H1 (cell line): ENCODE measurements around the gene ITPR3. TPM values are rescaled to one million over a fixed set of nuclear protein-coding genes. Genes with fewer than 3 reads are reported as not detected.

ENCODE experiments used
- CTCF ChIA-PET: fragments of 300-600 bp; sonication (Branson Sonifier 250); formaldehyde crosslinking; loops from one replicate; lab custom pipeline; 2021; ENCODE audit not compliant: partially characterized antibody; lab: Charles Lee
- POLR2A ChIA-PET: fragments of 300-600 bp; sonication (Branson Sonifier 250); formaldehyde crosslinking; loops from one replicate; lab custom pipeline; 2021; ENCODE audit warnings: inconsistent platforms; ENCODE audit not compliant: partially characterized antibody; lab: Charles Lee
- DNase-seq, 2 experiments: peaks; one replicate each; pipeline versions ENCODE4 v3.0.0 to v3.0.0-alpha.2; 2010 to 2022; ENCODE audit warnings: low spot score in 2 of 2, low read depth in 1 of 2, mixed read lengths in 1 of 2
- FAIRE-seq: peaks from 2 replicates; lab custom pipeline; 2011; peaks lifted over from hg19 to GRCh38; lab: Jason Lieb, UNC
- H2AFZ ChIP-seq: 2 replicates; pipeline ENCODE4 v1.8.1; 2012; ENCODE audit warnings: low read length, inconsistent platforms
- H2AK5ac ChIP-seq: 2 replicates; pipeline ENCODE4 v1.6.1; 2013; ENCODE audit warnings: low read depth, low read length
- H2BK120ac ChIP-seq: replicated peaks from 2 replicates; pipeline ENCODE3; 2013; ENCODE audit warnings: low read depth, low read length, inconsistent platforms
- H2BK12ac ChIP-seq: 2 replicates; pipeline ENCODE4 v1.6.1; 2013; ENCODE audit warnings: low read depth, low read length
- H2BK15ac ChIP-seq: 2 replicates; pipeline ENCODE4 v1.6.1; 2013; ENCODE audit warnings: low read length
- H2BK20ac ChIP-seq: 2 replicates; pipeline ENCODE4 v1.6.1; 2013; ENCODE audit warnings: low read length
- H2BK5ac ChIP-seq: 2 replicates; pipeline ENCODE4 v1.6.1; 2013; ENCODE audit warnings: low read depth, low read length
- H3K14ac ChIP-seq: 2 replicates; pipeline ENCODE4 v1.6.1; 2013; ENCODE audit warnings: inconsistent platforms; ENCODE audit not compliant: insufficient read length
- H3K18ac ChIP-seq: 2 replicates; pipeline ENCODE4 v1.6.1; 2013; ENCODE audit warnings: low read length; ENCODE audit errors: extremely low read depth
- H3K23ac ChIP-seq: 2 replicates; pipeline ENCODE4 v1.6.1; 2013; ENCODE audit warnings: inconsistent platforms; ENCODE audit not compliant: insufficient read length
- H3K23me2 ChIP-seq: 2 replicates; pipeline ENCODE4 v1.6.1; 2013; ENCODE audit warnings: low read depth, low read length
- H3K27ac ChIP-seq: 2 replicates; pipeline ENCODE4 v1.6.1; 2011; ENCODE audit warnings: low read depth, low read length, inconsistent platforms
- H3K27me3 ChIP-seq, 4 experiments: replicated peaks in 1 of 4; 1 replicate in 1 of 4; 2 replicates in 3 of 4; pipeline versions ENCODE4 v1.6.1 to v1.8.1; 2011 to 2013; ENCODE audit warnings: low read length in 3 of 4, mild to moderate bottlenecking in 3 of 4, inconsistent platforms in 2 of 4, mixed read lengths in 2 of 4, moderate library complexity in 1 of 4; ENCODE audit not compliant: control insufficient read depth in 3 of 4, insufficient read depth in 3 of 4; ENCODE audit errors: extremely low read depth in 1 of 4
- H3K36me3 ChIP-seq, 4 experiments: 2 replicates each; pipeline versions ENCODE4 v1.6.1 to v1.8.1; 2011 to 2013; ENCODE audit warnings: mild to moderate bottlenecking in 4 of 4, low read length in 3 of 4, moderate library complexity in 2 of 4, control low read depth in 1 of 4, inconsistent platforms in 1 of 4; ENCODE audit not compliant: insufficient read depth in 4 of 4, control insufficient read depth in 2 of 4
- H3K4ac ChIP-seq: replicated peaks from 2 replicates; pipeline ENCODE3; 2013; ENCODE audit warnings: low read length, low read depth, mixed read lengths, inconsistent platforms; ENCODE audit not compliant: insufficient read length
- H3K4me1 ChIP-seq, 4 experiments: replicated peaks in 1 of 4; 1 replicate in 1 of 4; 2 replicates in 3 of 4; pipeline versions ENCODE4 v1.6.1 to v1.8.1; 2011 to 2013; ENCODE audit warnings: low read length in 3 of 4, inconsistent platforms in 2 of 4, mixed read lengths in 1 of 4; ENCODE audit not compliant: insufficient read depth in 4 of 4, control insufficient read depth in 3 of 4
- H3K4me2 ChIP-seq, 2 experiments: 2 replicates each; pipeline versions ENCODE4 v1.6.1 to v1.8.1; 2011 to 2013; ENCODE audit warnings: low read depth in 2 of 2, low read length in 2 of 2, control low read depth in 1 of 2, inconsistent platforms in 1 of 2, mild to moderate bottlenecking in 1 of 2; ENCODE audit not compliant: insufficient read depth in 1 of 2
- H3K4me3 ChIP-seq, 4 experiments: fragments of 200-600, 300-600 bp in 1 of 4; sonication (generic), shearing (Covaris generic), sonication (Bioruptor Twin) in 1 of 4; 2 replicates each; pipeline versions ENCODE4 v1.5.1 to v1.8.1; 2011 to 2016; ENCODE audit warnings: low read length in 4 of 4, low read depth in 3 of 4, control low read depth in 2 of 4, inconsistent platforms in 2 of 4, mild to moderate bottlenecking in 2 of 4, mixed read lengths in 1 of 4, moderate library complexity in 1 of 4; ENCODE audit not compliant: insufficient read depth in 2 of 4; ENCODE audit errors: extremely low read depth in 1 of 4
- H3K56ac ChIP-seq: replicated peaks from 2 replicates; pipeline ENCODE3; 2013; ENCODE audit warnings: low read depth, mild to moderate bottlenecking, mixed read lengths, low read length, inconsistent platforms; ENCODE audit not compliant: insufficient read length
- H3K79me1 ChIP-seq: 2 replicates; pipeline ENCODE4 v1.6.1; 2013; ENCODE audit warnings: low read depth, low read length, control low read depth
- H3K79me2 ChIP-seq, 2 experiments: 2 replicates each; pipeline versions ENCODE4 v1.6.1 to v1.8.1; 2012 to 2013; ENCODE audit warnings: low read length in 2 of 2, mild to moderate bottlenecking in 2 of 2, inconsistent platforms in 1 of 2; ENCODE audit not compliant: insufficient read depth in 2 of 2, control insufficient read depth in 1 of 2
- H3K9ac ChIP-seq, 4 experiments: replicated peaks in 1 of 4; 1 replicate in 1 of 4; 2 replicates in 3 of 4; pipeline versions ENCODE4 v1.6.1 to v1.8.1; 2011 to 2013; ENCODE audit warnings: low read depth in 3 of 4, low read length in 3 of 4, control low read depth in 2 of 4, mild to moderate bottlenecking in 2 of 4, moderate library complexity in 2 of 4, inconsistent platforms in 1 of 4; ENCODE audit errors: extremely low read depth in 1 of 4
- H3K9me3 ChIP-seq, 2 experiments: 2 replicates each; pipeline versions ENCODE4 v1.6.1 to v1.8.1; 2012 to 2013; ENCODE audit warnings: mild to moderate bottlenecking in 2 of 2, moderate library complexity in 2 of 2, control low read depth in 1 of 2, inconsistent platforms in 1 of 2, low read depth in 1 of 2, low read length in 1 of 2, mixed read lengths in 1 of 2; ENCODE audit not compliant: insufficient read depth in 2 of 2
- H4K20me1 ChIP-seq, 2 experiments: replicated peaks in 1 of 2; 2 replicates each; pipeline versions ENCODE3 to v1.8.1; 2011 to 2013; ENCODE audit warnings: inconsistent platforms in 2 of 2, low read length in 2 of 2, mild to moderate bottlenecking in 1 of 2; ENCODE audit not compliant: insufficient read depth in 2 of 2, control insufficient read depth in 1 of 2
- H4K5ac ChIP-seq: 2 replicates; pipeline ENCODE4 v1.6.1; 2013; ENCODE audit warnings: low read length, low read depth, mixed read lengths, inconsistent platforms; ENCODE audit not compliant: insufficient read length
- H4K8ac ChIP-seq: 2 replicates; pipeline ENCODE4 v1.8.0; 2013; ENCODE audit warnings: mild to moderate bottlenecking, moderate library complexity, low read length, inconsistent platforms; ENCODE audit not compliant: insufficient read depth; ENCODE audit errors: extremely low read depth
- H4K91ac ChIP-seq: replicated peaks from 2 replicates; pipeline ENCODE3; 2013; ENCODE audit warnings: low read length, mixed read lengths, inconsistent platforms; ENCODE audit not compliant: insufficient read length
- BACH1 ChIP-seq: IDR thresholded peaks from 2 replicates; pipeline ENCODE4 v1.6.1; 2012; ENCODE audit warnings: low read length, improper control_type of control experiment
- HDAC6 ChIP-seq: IDR thresholded peaks from one replicate; pipeline ENCODE4 v1.7.1; 2012; ENCODE audit warnings: low read depth, mild to moderate bottlenecking, inconsistent platforms, low read length, moderate library complexity
- KDM1A ChIP-seq: fragments of 200-600, 300-600 bp; sonication (generic); IDR thresholded peaks from 2 replicates; pipeline ENCODE4 v1.7.1; 2016; ENCODE audit warnings: mild to moderate bottlenecking, low read length, borderline replicate concordance
- NRF1 ChIP-seq: IDR thresholded peaks from 2 replicates; pipeline ENCODE4 v1.6.1; 2011; ENCODE audit warnings: mild to moderate bottlenecking, low read depth, low read length, improper control_type of control experiment
- RBBP5 ChIP-seq: IDR thresholded peaks from 2 replicates; pipeline ENCODE4 v1.7.1; 2012; ENCODE audit warnings: low read depth, mild to moderate bottlenecking, inconsistent platforms, low read length, moderate library complexity, borderline replicate concordance
- SIN3A ChIP-seq, 2 experiments: IDR thresholded peaks in 1 of 2; conservative IDR thresholded peaks in 1 of 2; 2 replicates each; pipeline ENCODE4 v1.6.1; 2011 to 2012; ENCODE audit warnings: low read length in 2 of 2, improper control_type of control experiment in 1 of 2, low read depth in 1 of 2, mild to moderate bottlenecking in 1 of 2
- TAF1 ChIP-seq: IDR thresholded peaks from 2 replicates; pipeline ENCODE4 v1.6.1; 2011; ENCODE audit warnings: mild to moderate bottlenecking, low read depth, low read length
- TBP ChIP-seq: IDR thresholded peaks from 2 replicates; pipeline ENCODE4 v1.6.1; 2011; ENCODE audit warnings: low read depth, low read length, improper control_type of control experiment
- TCF12 ChIP-seq: IDR thresholded peaks from 2 replicates; pipeline ENCODE4 v1.6.1; 2011; ENCODE audit warnings: low read depth, mild to moderate bottlenecking, low read length
- WGBS, 2 experiments: shearing (Covaris generic) in 1 of 2; methylation state at CpG; one replicate each; pipeline versions ENCODE4 v1.1.6 to v1.1.7; 2013 to 2015; ENCODE audit warnings: low lambda C conversion rate in 2 of 2, mixed read lengths in 2 of 2, inconsistent platforms in 1 of 2, low coverage in 1 of 2, missing lambda C conversion rate in 1 of 2; ENCODE audit not compliant: insufficient replicate concordance in 2 of 2, insufficient coverage in 1 of 2, insufficient read length in 1 of 2; ENCODE audit errors: extremely low coverage in 1 of 2, missing lambda C conversion rate in 1 of 2; 5-methylcytosine and 5-hydroxymethylcytosine counted together
- polyA plus RNA-seq, 7 experiments: library from polyadenylated mRNA; depleted of rRNA in 3 of 7; stranded (reverse) in 5 of 7; unstranded in 2 of 7; fragments of >200 nt in 5 of 7; fragments of 200-250 nt in 2 of 7; gene quantifications; 1 replicate in 5 of 7; 2 replicates in 1 of 7; 4 replicates in 1 of 7; pipeline versions ENCODE4 v1.2.1 to v1.2.3, GENCODE V29; 2011 to 2013; ENCODE audit warnings: missing spikeins in 2 of 7, mixed read lengths in 2 of 7
- total RNA-seq: library from RNA; stranded (reverse); fragmentation: NEBNext Ultra II Directional; extraction: Animal tissue kit (Norgen Biotek cat#: 25700); gene quantifications from 2 replicates; pipeline ENCODE4 v1.2.1, GENCODE V29; 2021
- TF ChIP-seq, protein P1 (sequence below): IDR thresholded peaks from 2 replicates; pipeline ENCODE4 v1.6.1; 2012; ENCODE audit warnings: inconsistent platforms

ITPR3 gene
- total and polyA plus RNA-seq, 2 of the 8 experiments (the other 6 are each of a cell fraction or from before 2014, with no cell fraction given) = 29.1 to 45.7 TPM

- Histone ChIP-seq H3K4me1 (peaks cover 5 to 28% (median 17%) of the 10 kb centered on the region in 4 experiments), H2AK5ac (0 out of 2 replicates have a peak overlapping the region, but pooled peaks have one; percentile 10), H3K9me3 (no peaks in the 10 kb centered on the region), H3K23ac (no peak overlapping the region), H2BK120ac (peak overlapping the region; percentile 23), H3K9ac (no peak overlapping the region)
- TF ChIP-seq TAF1 (no peak), NRF1 (peak; percentile 32; the same call in 1 of the 2 replicates), RBBP5 (peak; percentile 37; the same call in 1 of the 2 replicates), BACH1 (0 out of 2 replicates have a peak, but pooled peaks have one; percentile 30), HDAC6 (no peak), TCF12 (no peak), SIN3A (conservative IDR thresholded peaks at IDR 0.05 in 1 of 2, IDR thresholded peaks at IDR 0.05 in 1 of 2; ENCODE audit: low read depth in 1 of 2, low read length in 2 of 2) (0 out of 4 replicates have a peak, but pooled peaks of 1 of the 2 experiments have one; percentile 20), KDM1A (peak; percentile 39; the same call in 1 of the 2 replicates), TBP (no peak)
- TF ChIP-seq, protein P1, sequence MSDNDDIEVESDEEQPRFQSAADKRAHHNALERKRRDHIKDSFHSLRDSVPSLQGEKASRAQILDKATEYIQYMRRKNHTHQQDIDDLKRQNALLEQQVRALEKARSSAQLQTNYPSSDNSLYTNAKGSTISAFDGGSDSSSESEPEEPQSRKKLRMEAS = peak; percentile 42
- TF ChIP-seq, all 59 proteins: peak for 6
- Histone ChIP-seq H3K4ac (peak overlapping the region; percentile 46), H4K8ac (peak overlapping the region; percentile 81; the same call in 1 of the 2 replicates), H2BK20ac (peak overlapping the region; percentile 92), H3K4me2 (peak overlapping the region; percentile 64 to 78), H2BK5ac (peak overlapping the region; percentile 78; the same call in 1 of the 2 replicates), H3K27ac (no peak overlapping the region), H2AFZ (0 out of 2 replicates have a peak overlapping the region, but pooled peaks have one; percentile 28), H3K27me3 (no peaks in the 10 kb centered on the region), H4K20me1 (no peaks in the 10 kb centered on the region), H3K14ac (no peak overlapping the region), H3K18ac (peak overlapping the region; percentile 95), H3K4me3 (peak overlapping the region; percentile 12 to 53 (median 20); a peak in 6 of 8 replicates), H4K91ac (peak overlapping the region; percentile 90), H3K79me1 (no peaks in the 10 kb centered on the region), H3K23me2 (no peaks in the 10 kb centered on the region; the same call in 1 of the 2 replicates), H2BK12ac (peak overlapping the region; percentile 98; the same call in 1 of the 2 replicates), H3K56ac (no peak overlapping the region), H3K36me3 (no peaks in the 10 kb centered on the region), H2BK15ac (peak overlapping the region; percentile 98; the same call in 1 of the 2 replicates), H4K5ac (no peak overlapping the region), H3K79me2 (no peaks in the 10 kb centered on the region)
- WGBS, 2 experiments = 51% methylated on average over 50 of the region's 57 CpGs; no CpG with 5 or more reads in 1 of the 2 experiments
- DNase-seq = peak in 1 of 2 experiments; percentile 87
- CTCF ChIA-PET = interaction anchor here (1.0 to 9.3 kb wide), 11 partner anchors 10 to 118 kb away, joined by 3 to 131 read pairs (median 8); partner anchors contain the start of gene UQCC2
- POLR2A ChIA-PET = interaction anchor here (0.6 to 1.6 kb wide), 9 partner anchors 11 to 172 kb away, joined by 3 to 6 read pairs (median 4); partner anchors contain the start of genes ITPR3 and ZBTB9
- FAIRE-seq = no peak
These were observed 28.3 kb upstream of the ITPR3 start for GRCh38 chr6:33592595-33593413.
